ENCODE results near the gene C1QTNF8.
"Not testable (repeated sequence)": the region's sequence is repeated elsewhere in the genome, so short reads cannot be mapped to it uniquely, and the experiment has no call there.

Gene C1QTNF8

GRCh38 chr16:1090620-1091587 is 5.1 kb downstream of the C1QTNF8 start:
- H3K27ac ChIP-seq (ENCODE audit: low read depth, low read length): no peak overlapping the region

GRCh38 chr16:1089822-1090619 is 6.0 kb downstream of the C1QTNF8 start:
- Histone ChIP-seq H3K36me3 (ENCODE audit: control insufficient read depth, insufficient read depth, low read length) (no peaks in the 10 kb centered on the region), H3K4me3 (ENCODE audit: low read depth, low read length) (no peak overlapping the region), H3K27me3 (ENCODE audit: control insufficient read depth, insufficient read depth, low read length) (no peaks in the 10 kb centered on the region), H3K4me1 (ENCODE audit: control insufficient read depth, insufficient read depth, low read length) (peaks cover 2% of the 10 kb centered on the region; the same call in 1 of the 2 replicates), H3K9ac (ENCODE audit: low read depth, low read length) (no peak overlapping the region), H3K27ac (ENCODE audit: low read depth, low read length) (no peak overlapping the region), H3K9me3 (ENCODE audit: control insufficient read depth, insufficient read depth, low read length) (peaks cover 3% of the 10 kb centered on the region; the same call in 1 of the 2 replicates)

More at GRCh38 chr16:1090620-1091587, 5.1 kb downstream of the C1QTNF8 start:
- H3K9ac ChIP-seq (ENCODE audit: low read depth, low read length): no peak overlapping the region
- no peak overlapping the region for H3K4me3 ChIP-seq (ENCODE audit: low read depth, low read length)
- H3K36me3 ChIP-seq (ENCODE audit: control insufficient read depth, insufficient read depth, low read length): no peaks in the 10 kb centered on the region
- no peaks in the 10 kb centered on the region for H3K27me3 ChIP-seq (ENCODE audit: control insufficient read depth, insufficient read depth, low read length)
- no peaks in the 10 kb centered on the region for H3K9me3 ChIP-seq (ENCODE audit: control insufficient read depth, insufficient read depth, low read length)
- H3K4me1 ChIP-seq (ENCODE audit: control insufficient read depth, insufficient read depth, low read length): peaks cover 2% of the 10 kb centered on the region; the same call in 1 of the 2 replicates

DNA sequence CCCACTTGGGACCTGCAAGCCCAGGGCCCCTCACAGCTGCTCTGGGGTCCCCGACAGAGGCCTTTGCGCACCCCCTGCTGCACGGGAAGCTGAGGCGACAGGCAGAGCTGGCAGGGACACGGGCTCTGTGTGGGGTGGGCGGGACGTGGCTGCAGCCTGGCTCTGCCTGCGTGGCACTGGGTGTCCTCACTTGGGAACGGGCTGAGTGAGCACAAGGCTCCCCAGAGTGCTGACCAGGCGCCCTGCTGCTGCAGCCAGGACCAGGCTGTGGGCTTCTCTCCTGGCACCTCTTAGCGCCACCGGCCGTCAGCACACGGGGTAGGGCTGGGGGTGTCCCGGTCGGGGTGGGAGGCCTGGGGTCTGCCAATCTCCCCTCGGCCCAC is 6.6 kb downstream of the C1QTNF8 start:
- Histone ChIP-seq H3K27ac (ENCODE audit: low read depth, low read length) (no peak overlapping the region), H3K27me3 (ENCODE audit: control insufficient read depth, insufficient read depth, low read length) (no peaks in the 10 kb centered on the region)

DNA sequence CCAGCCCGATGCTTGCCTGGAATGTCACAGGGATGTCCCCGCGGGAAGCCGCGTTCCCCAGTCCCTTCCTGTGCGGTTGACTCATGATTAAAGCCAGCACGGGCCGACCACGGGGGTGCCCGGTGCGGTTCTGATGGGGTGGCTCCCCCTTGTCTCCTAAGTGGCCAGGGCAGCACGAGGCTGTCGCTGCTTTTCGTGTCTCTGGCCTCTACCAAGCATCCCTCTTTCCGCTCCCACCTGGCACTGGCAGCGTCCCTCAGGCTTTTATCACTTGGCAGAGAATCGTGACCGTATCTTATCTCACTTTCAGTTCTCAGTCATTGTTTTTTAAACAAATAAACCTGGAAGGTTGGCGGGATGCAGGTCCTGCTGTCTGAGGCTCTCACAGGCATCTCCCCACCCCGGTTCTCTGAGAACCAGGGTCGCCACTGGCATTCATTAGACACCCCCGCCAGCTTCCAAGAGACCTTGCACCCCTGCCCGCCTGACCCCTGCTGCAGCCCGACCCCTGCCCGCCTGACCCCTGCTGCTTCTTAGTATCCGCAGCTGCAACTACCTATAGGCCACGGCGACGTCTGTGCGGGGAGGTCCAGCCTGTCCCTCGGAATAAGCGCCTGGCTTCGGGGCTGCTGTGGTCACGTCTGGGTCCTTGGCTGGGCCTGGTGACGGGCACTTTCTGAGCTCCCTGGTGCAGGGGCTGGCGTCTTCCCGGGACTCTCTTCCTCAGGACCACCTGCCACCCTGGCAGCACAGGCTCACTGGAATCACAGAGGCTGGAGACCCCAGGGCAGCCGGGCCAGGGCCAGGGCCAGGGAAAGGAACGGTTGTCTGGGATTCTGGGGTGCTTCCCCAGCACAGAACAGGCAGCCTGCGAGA is 7.5 kb downstream of the C1QTNF8 start:
- Histone ChIP-seq H3K9me3 (ENCODE audit: control insufficient read depth, insufficient read depth, low read length) (peaks cover 3% of the 10 kb centered on the region; the same call in 1 of the 2 replicates), H3K4me3 (ENCODE audit: low read depth, low read length) (no peak overlapping the region), H3K36me3 (ENCODE audit: control insufficient read depth, insufficient read depth, low read length) (no peaks in the 10 kb centered on the region), H3K4me1 (ENCODE audit: control insufficient read depth, insufficient read depth, low read length) (peaks cover 2% of the 10 kb centered on the region; the same call in 1 of the 2 replicates), H3K27ac (ENCODE audit: low read depth, low read length) (no peak overlapping the region), H3K27me3 (ENCODE audit: control insufficient read depth, insufficient read depth, low read length) (no peaks in the 10 kb centered on the region), H3K9ac (ENCODE audit: low read depth, low read length) (no peak overlapping the region)

More for the DNA sequence above, 6.6 kb downstream of the C1QTNF8 start:
- peaks cover 3% of the 10 kb centered on the region; the same call in 1 of the 2 replicates for H3K9me3 ChIP-seq (ENCODE audit: control insufficient read depth, insufficient read depth, low read length)
- H3K4me1 ChIP-seq (ENCODE audit: control insufficient read depth, insufficient read depth, low read length): peaks cover 2% of the 10 kb centered on the region; the same call in 1 of the 2 replicates
- H3K4me3 ChIP-seq (ENCODE audit: low read depth, low read length): no peak overlapping the region
- H3K9ac ChIP-seq (ENCODE audit: low read depth, low read length): no peak overlapping the region
- H3K36me3 ChIP-seq (ENCODE audit: control insufficient read depth, insufficient read depth, low read length): no peaks in the 10 kb centered on the region

GRCh38 chr16:1086443-1086842 is 9.6 kb downstream of the C1QTNF8 start:
- not testable (repeated sequence) for H3K27ac ChIP-seq (ENCODE audit: low read depth, low read length); H3K36me3 ChIP-seq (ENCODE audit: control insufficient read depth, insufficient read depth, low read length); H3K4me3 ChIP-seq (ENCODE audit: low read depth, low read length); H3K9ac ChIP-seq (ENCODE audit: low read depth, low read length); H3K9me3 ChIP-seq (ENCODE audit: control insufficient read depth, insufficient read depth, low read length); H3K4me1 ChIP-seq (ENCODE audit: control insufficient read depth, insufficient read depth, low read length); H3K27me3 ChIP-seq (ENCODE audit: control insufficient read depth, insufficient read depth, low read length)

DNA sequence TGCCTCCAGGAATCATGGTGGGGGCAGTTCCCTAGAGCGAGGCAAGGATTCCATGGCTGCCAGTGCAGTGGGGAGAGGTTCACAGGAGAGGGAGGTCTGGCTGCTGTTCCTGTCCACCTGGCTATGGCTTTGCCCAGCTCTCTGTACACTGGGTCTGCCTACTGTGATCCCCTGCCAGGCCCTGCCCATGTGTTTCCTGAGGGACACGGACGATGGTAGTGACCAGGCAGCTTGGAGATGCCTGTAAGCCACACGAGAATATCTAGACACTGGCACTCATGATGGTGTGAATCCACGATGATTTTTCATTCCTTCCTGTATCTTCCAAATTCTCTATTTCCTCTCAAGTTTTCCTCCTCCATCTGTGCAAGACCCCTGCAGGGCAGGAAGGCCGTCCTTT is 11.1 kb downstream of the C1QTNF8 start:
- Histone ChIP-seq H3K4me3 (ENCODE audit: low read depth, low read length) (no peak overlapping the region), H3K27ac (ENCODE audit: low read depth, low read length) (no peak overlapping the region), H3K36me3 (ENCODE audit: control insufficient read depth, insufficient read depth, low read length) (no peaks in the 10 kb centered on the region), H3K4me1 (ENCODE audit: control insufficient read depth, insufficient read depth, low read length) (peaks cover 2% of the 10 kb centered on the region; the same call in 1 of the 2 replicates), H3K27me3 (ENCODE audit: control insufficient read depth, insufficient read depth, low read length) (no peaks in the 10 kb centered on the region), H3K9ac (ENCODE audit: low read depth, low read length) (no peak overlapping the region), H3K9me3 (ENCODE audit: control insufficient read depth, insufficient read depth, low read length) (peaks cover 3% of the 10 kb centered on the region; the same call in 1 of the 2 replicates)

- Histone ChIP-seq H3K9ac (ENCODE audit: low read depth, low read length) (no peak overlapping the region), H3K36me3 (ENCODE audit: control insufficient read depth, insufficient read depth, low read length) (no peaks in the 10 kb centered on the region), H3K4me3 (ENCODE audit: low read depth, low read length) (no peak overlapping the region), H3K4me1 (ENCODE audit: control insufficient read depth, insufficient read depth, low read length) (no peaks in the 10 kb centered on the region), H3K27me3 (ENCODE audit: control insufficient read depth, insufficient read depth, low read length) (no peaks in the 10 kb centered on the region), H3K27ac (ENCODE audit: low read depth, low read length) (no peak overlapping the region), H3K9me3 (ENCODE audit: control insufficient read depth, insufficient read depth, low read length) (peaks cover 3% of the 10 kb centered on the region; the same call in 1 of the 2 replicates)
Measured at GRCh38 chr16:1082952-1083675, 12.9 kb downstream of the C1QTNF8 start.

- no peaks in the 10 kb centered on the region for H3K4me1 ChIP-seq (ENCODE audit: control insufficient read depth, insufficient read depth, low read length)
- H3K9ac ChIP-seq (ENCODE audit: low read depth, low read length): no peak overlapping the region
- no peak overlapping the region for H3K4me3 ChIP-seq (ENCODE audit: low read depth, low read length)
- H3K36me3 ChIP-seq (ENCODE audit: control insufficient read depth, insufficient read depth, low read length): no peaks in the 10 kb centered on the region
- H3K27ac ChIP-seq (ENCODE audit: low read depth, low read length): no peak overlapping the region
- no peaks in the 10 kb centered on the region for H3K27me3 ChIP-seq (ENCODE audit: control insufficient read depth, insufficient read depth, low read length)
- H3K9me3 ChIP-seq (ENCODE audit: control insufficient read depth, insufficient read depth, low read length): peaks cover 3% of the 10 kb centered on the region; the same call in 1 of the 2 replicates
Measured at GRCh38 chr16:1082266-1082951, 13.6 kb downstream of the C1QTNF8 start.

DNA sequence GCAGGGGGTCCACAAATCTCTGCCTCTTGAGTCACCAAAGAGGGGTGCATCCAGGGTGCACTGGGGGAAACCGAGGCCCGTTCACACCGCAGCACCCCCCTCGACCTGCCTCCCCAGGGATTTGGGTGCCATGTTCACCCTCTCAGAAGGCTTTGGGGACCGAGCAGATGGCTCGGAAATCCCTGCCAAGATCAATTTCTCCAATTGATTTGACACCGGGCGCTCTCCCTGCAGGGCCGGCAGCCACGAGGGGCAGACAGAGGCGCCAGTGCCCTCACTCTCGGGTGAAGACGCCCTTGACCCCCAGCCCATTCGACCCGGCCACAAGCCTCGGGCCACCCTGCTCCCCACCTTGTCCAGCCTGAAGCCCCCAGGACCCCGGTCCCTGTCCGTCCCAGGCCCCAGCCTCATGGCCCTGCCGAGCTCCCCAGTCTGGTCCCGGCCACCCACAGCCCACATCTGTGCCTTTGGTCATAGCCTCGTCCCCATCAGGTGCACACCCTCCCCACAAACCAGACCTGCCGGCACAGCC is 14.2 kb downstream of the C1QTNF8 start:
- H3K27ac ChIP-seq (ENCODE audit: low read depth, low read length): no peak overlapping the region
- no peaks in the 10 kb centered on the region for H3K36me3 ChIP-seq (ENCODE audit: control insufficient read depth, insufficient read depth, low read length)
- H3K4me3 ChIP-seq (ENCODE audit: low read depth, low read length): no peak overlapping the region
- no peak overlapping the region for H3K9ac ChIP-seq (ENCODE audit: low read depth, low read length)
- peaks cover 3% of the 10 kb centered on the region; the same call in 1 of the 2 replicates for H3K9me3 ChIP-seq (ENCODE audit: control insufficient read depth, insufficient read depth, low read length)
- H3K4me1 ChIP-seq (ENCODE audit: control insufficient read depth, insufficient read depth, low read length): no peaks in the 10 kb centered on the region
- H3K27me3 ChIP-seq (ENCODE audit: control insufficient read depth, insufficient read depth, low read length): no peaks in the 10 kb centered on the region
